Gastroesophageal sphincter (tissue), 3 donors: ENCODE measurements around the gene C12orf60.

Experiments
- POLR2A ChIP-seq, 2 donors: fragments of 450-650 bp; IDR thresholded peaks; one replicate each; pipeline ENCODE4 v1.6.1; 2017; ENCODE audit warnings: antibody characterized with exemption in 2 of 2, mild to moderate bottlenecking in 2 of 2, moderate library complexity in 1 of 2
- POLR2AphosphoS5 ChIP-seq: sonication (generic); formaldehyde crosslinking; IDR thresholded peaks from one replicate; pipeline ENCODE4 v1.6.1; 2017; ENCODE audit warnings: antibody characterized with exemption
- TF ChIP-seq, protein P1 (sequence below), 4 experiments: fragments of 200-600 bp in 2 of 4; fragments of 450-650 bp in 2 of 4; sonication (generic) in 1 of 4; IDR thresholded peaks; one replicate each; pipeline ENCODE4 v1.5.1; 2017 to 2019; ENCODE audit warnings: antibody characterized with exemption in 4 of 4, mild to moderate bottlenecking in 2 of 4, moderate library complexity in 2 of 4

DNA sequence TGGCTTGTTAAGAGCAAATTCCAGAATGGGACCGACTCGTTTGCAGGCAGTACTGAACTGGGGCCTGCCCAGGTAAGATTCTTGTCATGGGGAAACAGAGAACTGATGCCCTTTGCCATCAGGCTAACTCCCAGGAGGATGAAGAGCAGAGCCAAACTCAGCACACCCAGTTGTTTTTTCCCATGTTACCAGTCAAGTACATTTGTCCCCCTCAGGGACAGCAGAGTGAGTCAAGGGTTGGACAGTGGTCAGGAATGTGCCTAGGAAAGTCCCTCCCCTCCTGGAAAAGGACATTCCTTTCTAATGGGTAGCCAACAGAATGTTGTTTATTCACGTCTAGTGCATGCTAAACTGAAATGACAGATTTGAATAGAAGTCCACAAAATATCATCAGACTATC is 38.3 kb downstream of the C12orf60 start:
- TF ChIP-seq, protein P1, sequence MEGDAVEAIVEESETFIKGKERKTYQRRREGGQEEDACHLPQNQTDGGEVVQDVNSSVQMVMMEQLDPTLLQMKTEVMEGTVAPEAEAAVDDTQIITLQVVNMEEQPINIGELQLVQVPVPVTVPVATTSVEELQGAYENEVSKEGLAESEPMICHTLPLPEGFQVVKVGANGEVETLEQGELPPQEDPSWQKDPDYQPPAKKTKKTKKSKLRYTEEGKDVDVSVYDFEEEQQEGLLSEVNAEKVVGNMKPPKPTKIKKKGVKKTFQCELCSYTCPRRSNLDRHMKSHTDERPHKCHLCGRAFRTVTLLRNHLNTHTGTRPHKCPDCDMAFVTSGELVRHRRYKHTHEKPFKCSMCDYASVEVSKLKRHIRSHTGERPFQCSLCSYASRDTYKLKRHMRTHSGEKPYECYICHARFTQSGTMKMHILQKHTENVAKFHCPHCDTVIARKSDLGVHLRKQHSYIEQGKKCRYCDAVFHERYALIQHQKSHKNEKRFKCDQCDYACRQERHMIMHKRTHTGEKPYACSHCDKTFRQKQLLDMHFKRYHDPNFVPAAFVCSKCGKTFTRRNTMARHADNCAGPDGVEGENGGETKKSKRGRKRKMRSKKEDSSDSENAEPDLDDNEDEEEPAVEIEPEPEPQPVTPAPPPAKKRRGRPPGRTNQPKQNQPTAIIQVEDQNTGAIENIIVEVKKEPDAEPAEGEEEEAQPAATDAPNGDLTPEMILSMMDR (IDR thresholded peaks at IDR 0.05), result no peak
- TF ChIP-seq POLR2AphosphoS5, result peak; percentile 87
- TF ChIP-seq POLR2A (IDR thresholded peaks at IDR 0.05), result no peak
